GM10248 (cell line): ENCODE data around the gene PSME3IP1.

Experiments used
- CTCF ChIA-PET: fragments of 300-600 bp; sonication (Branson Sonifier 250); formaldehyde crosslinking; extraction: SDS; loops from one replicate; lab custom pipeline; 2021; ENCODE audit warnings: antibody characterized with exemption; lab: Yijun Ruan, JAX
- POLR2A ChIA-PET: fragments of 350-650 bp; sonication (Branson Sonifier 250); formaldehyde crosslinking; extraction: SDS; loops from one replicate; lab custom pipeline; 2020; ENCODE audit warnings: antibody characterized with exemption; lab: Yijun Ruan, JAX
- DNase-seq: peaks from one replicate; pipeline ENCODE4 v3.0.0; 2012; ENCODE audit errors: extremely low spot score
- CTCF ChIP-seq: IDR thresholded peaks from 2 replicates; pipeline ENCODE4 v1.5.1; 2012; ENCODE audit warnings: mild to moderate bottlenecking, low read depth; ENCODE audit errors: extremely low read depth, missing control alignments, control extremely low read depth

The PSME3IP1 gene

GRCh38 chr16:57229079-57229478, 43.2 kb upstream of the PSME3IP1 start:
- POLR2A ChIA-PET: no interaction called here
- CTCF ChIA-PET: interaction anchor here (1.0 kb wide), 1 partner anchor 14 kb away, joined by 4 read pairs; no protein-coding TSS in a partner anchor
- no peak for TF ChIP-seq CTCF
- DNase-seq: no peak

- TF ChIP-seq CTCF: no peak
- ChIA-PET POLR2A (no interaction called here), CTCF (interaction anchor here (1.0 to 1.4 kb wide), 2 partner anchors 9 kb away, joined by 3 read pairs; no protein-coding TSS in a partner anchor)
- DNase-seq: no peak
Measured at GRCh38 chr16:57226701-57227621, 41.1 kb upstream of the PSME3IP1 start.

GRCh38 chr16:57225978-57226377, 40.1 kb upstream of the PSME3IP1 start:
- ChIA-PET CTCF (interaction anchor here (1.0 to 1.6 kb wide), 2 partner anchors 10 to 84 kb away, joined by 3 to 4 read pairs; no protein-coding TSS in a partner anchor), POLR2A (no interaction called here)
- no peak for TF ChIP-seq CTCF
- no peak for DNase-seq

GRCh38 chr16:57224651-57225335, 39.0 kb upstream of the PSME3IP1 start:
- no peak for TF ChIP-seq CTCF
- ChIA-PET POLR2A (no interaction called here), CTCF (interaction anchor here (0.9 to 1.6 kb wide), 3 partner anchors 10 to 83 kb away, joined by 3 to 4 read pairs (median 3); no protein-coding TSS in a partner anchor)
- DNase-seq: no peak

- CTCF ChIA-PET: interaction anchor here (1.1 to 1.8 kb wide), 4 partner anchors 10 to 20 kb away, joined by 3 to 9 read pairs (median 4); no protein-coding TSS in a partner anchor
Measured at GRCh38 chr16:57223057-57223456, 37.2 kb upstream of the PSME3IP1 start.

More at GRCh38 chr16:57223057-57223456, 37.2 kb upstream of the PSME3IP1 start:
- TF ChIP-seq CTCF: no peak
- no peak for DNase-seq
- POLR2A ChIA-PET: no interaction called here
